HG03159 (cell line): Measurements from ENCODE around the gene CMIP.
"Not testable (repeated sequence)": the region's sequence is repeated elsewhere in the genome, so short reads cannot be mapped to it uniquely, and the experiment has no call there.

ENCODE experiments used
- ATAC-seq: cut with Tn5 transposase; IDR thresholded peaks from one replicate; pipeline ENCODE4 v1.9.1; 2021; ENCODE audit warnings: mild to moderate bottlenecking, moderate library complexity; ENCODE audit not compliant: unreplicated experiment

Gene CMIP

GRCh38 chr16:81576696-81577095, 132.1 kb downstream of the CMIP start:
- ATAC-seq, result no peak

- not testable (repeated sequence) for ATAC-seq
Measured at GRCh38 chr16:81577272-81577671, 132.7 kb downstream of the CMIP start.

GRCh38 chr16:81578076-81578475, 133.5 kb downstream of the CMIP start:
- no peak for ATAC-seq

GRCh38 chr16:81578636-81579413, 134.2 kb downstream of the CMIP start:
- no peak for ATAC-seq

- no peak for ATAC-seq
Measured at GRCh38 chr16:81581107-81581506, 136.5 kb downstream of the CMIP start.

GRCh38 chr16:81582655-81583441, 138.2 kb downstream of the CMIP start:
- ATAC-seq, result no peak

GRCh38 chr16:81583893-81584631, 139.5 kb downstream of the CMIP start:
- ATAC-seq, result no peak

- ATAC-seq, result no peak
Measured at GRCh38 chr16:81585785-81586184, 141.2 kb downstream of the CMIP start.

- no peak for ATAC-seq
Measured at GRCh38 chr16:81586417-81586816, 141.8 kb downstream of the CMIP start.

- ATAC-seq, result no peak
Measured at GRCh38 chr16:81586977-81587625, 142.5 kb downstream of the CMIP start.

GRCh38 chr16:81587626-81588160, 143.1 kb downstream of the CMIP start:
- no peak for ATAC-seq

- ATAC-seq, result no peak
Measured at GRCh38 chr16:81588326-81589081, 143.9 kb downstream of the CMIP start.

- no peak for ATAC-seq
Measured at GRCh38 chr16:81589975-81590650, 145.5 kb downstream of the CMIP start.

- no peak for ATAC-seq
Measured at GRCh38 chr16:81590714-81591544, 146.3 kb downstream of the CMIP start.

GRCh38 chr16:81591545-81591870, 146.9 kb downstream of the CMIP start:
- no peak for ATAC-seq

GRCh38 chr16:81592353-81592866, 147.8 kb downstream of the CMIP start:
- ATAC-seq, result no peak

- ATAC-seq, result no peak
Measured at GRCh38 chr16:81593481-81593880, 148.9 kb downstream of the CMIP start.

- ATAC-seq, result no peak
Measured at GRCh38 chr16:81595629-81596292, 151.2 kb downstream of the CMIP start.
